ENCODE measurements around the gene MEIOSIN. TPM values are rescaled to one million over a fixed set of nuclear protein-coding genes. Genes with fewer than 3 reads are reported as not detected.

MEIOSIN gene
- total and polyA plus RNA-seq, 12 donors: not detected

DNA sequence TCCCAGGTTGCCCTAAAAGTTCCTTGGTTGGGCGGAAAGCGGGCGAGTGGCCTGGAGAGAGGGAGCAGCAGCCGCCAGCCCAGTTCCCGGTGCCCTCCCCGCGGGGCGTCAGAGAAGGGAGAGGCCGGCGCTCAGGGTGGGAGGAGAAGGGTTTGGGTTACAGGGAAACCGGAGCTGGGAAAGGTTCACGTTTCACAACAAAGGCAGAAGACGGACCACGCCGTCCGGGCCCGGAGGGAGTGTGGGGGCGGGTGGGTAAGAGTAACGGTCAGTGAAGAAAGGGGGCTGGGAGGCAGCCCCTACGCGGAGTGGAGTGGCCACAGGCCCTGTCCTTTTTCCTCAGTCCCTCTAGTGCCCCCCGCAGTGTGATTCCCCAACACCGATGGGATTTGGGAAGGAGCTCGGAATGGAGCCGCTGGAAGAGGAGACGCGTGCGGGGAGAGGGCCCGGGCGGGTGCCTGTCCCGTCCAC lies 34.2 kb downstream of the MEIOSIN start:
- DNase-seq (peak; percentile 78 to 84), ATAC-seq (peak in 7 of 8 donors; percentile 0 to 13 (median 5))
- TF ChIP-seq, protein P1, sequence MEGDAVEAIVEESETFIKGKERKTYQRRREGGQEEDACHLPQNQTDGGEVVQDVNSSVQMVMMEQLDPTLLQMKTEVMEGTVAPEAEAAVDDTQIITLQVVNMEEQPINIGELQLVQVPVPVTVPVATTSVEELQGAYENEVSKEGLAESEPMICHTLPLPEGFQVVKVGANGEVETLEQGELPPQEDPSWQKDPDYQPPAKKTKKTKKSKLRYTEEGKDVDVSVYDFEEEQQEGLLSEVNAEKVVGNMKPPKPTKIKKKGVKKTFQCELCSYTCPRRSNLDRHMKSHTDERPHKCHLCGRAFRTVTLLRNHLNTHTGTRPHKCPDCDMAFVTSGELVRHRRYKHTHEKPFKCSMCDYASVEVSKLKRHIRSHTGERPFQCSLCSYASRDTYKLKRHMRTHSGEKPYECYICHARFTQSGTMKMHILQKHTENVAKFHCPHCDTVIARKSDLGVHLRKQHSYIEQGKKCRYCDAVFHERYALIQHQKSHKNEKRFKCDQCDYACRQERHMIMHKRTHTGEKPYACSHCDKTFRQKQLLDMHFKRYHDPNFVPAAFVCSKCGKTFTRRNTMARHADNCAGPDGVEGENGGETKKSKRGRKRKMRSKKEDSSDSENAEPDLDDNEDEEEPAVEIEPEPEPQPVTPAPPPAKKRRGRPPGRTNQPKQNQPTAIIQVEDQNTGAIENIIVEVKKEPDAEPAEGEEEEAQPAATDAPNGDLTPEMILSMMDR (IDR thresholded peaks at IDR 0.05): peak in 1 of 9 donors; percentile 9
- H3K27me3 ChIP-seq: peaks cover 0 to 72% (median 0%) of the 10 kb centered on the region in 7 donors
- H3K4me1 ChIP-seq: peaks cover 37 to 70% (median 50%) of the 10 kb centered on the region in 9 donors
- H3K27ac ChIP-seq: peak overlapping the region; percentile 83 to 100 (median 96)
- peak overlapping the region; percentile 75 to 94 (median 86) for H3K4me3 ChIP-seq
- H3K36me3 ChIP-seq: peaks cover 0 to 20% (median 3%) of the 10 kb centered on the region in 9 donors
- WGBS, 2 donors: 3 to 7% methylated on average over 30 to 31 of the region's 31 CpGs
- H3K9me3 ChIP-seq: no peaks in the 10 kb centered on the region
- intact Hi-C loops (cut with DNase I): loop anchor here in 2 of 10 donors (5.0 kb wide), 2 partner anchors 50 to 75 kb away; partner anchors contain the start of genes QPCTL (in 2 of the 2) and SNRPD2 (in 2 of the 2)

DNA sequence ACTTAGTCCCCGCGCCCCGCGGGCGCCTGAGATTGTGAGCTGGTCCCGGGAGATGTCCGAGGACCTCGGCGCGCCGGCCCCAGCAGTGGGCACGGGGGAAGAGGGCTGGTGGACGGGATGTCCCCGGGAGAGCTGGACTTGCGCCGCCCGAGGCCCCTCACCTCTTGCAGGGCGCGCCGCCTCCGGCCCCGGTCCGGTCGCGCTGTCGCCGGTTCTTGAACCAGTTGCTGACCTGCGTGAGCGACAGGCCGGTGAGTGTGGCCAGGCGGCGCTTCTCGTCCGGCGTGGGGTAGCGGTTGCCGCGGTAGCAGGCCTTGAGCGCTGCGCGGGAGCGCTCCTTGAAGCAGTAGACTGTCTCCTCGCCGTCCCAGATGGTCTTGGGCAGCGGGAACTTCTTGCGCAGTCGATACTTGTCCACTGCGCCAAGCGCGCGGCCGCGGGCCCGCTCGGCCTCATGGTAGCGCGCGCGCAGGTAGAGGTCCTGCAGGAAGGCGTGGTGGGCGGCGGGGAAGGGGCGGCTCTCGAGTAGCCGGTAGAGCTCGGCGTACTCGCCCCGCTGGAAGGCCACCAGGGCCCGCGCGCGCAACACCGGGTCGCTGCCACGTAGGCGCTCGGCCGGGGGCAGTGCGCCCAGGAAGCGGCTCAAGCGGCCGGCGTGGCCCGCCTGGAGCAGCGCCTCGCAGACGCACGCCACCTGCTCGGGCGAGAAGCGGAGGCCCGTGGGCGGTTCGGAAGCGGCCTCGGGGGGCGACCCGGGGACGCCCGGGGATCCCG lies 34.8 kb downstream of the MEIOSIN start:
- H3K27ac ChIP-seq: peak overlapping the region; percentile 83 to 100 (median 96)
- H3K27me3 ChIP-seq: peaks cover 0 to 79% (median 0%) of the 10 kb centered on the region in 7 donors
- H3K4me3 ChIP-seq: peak overlapping the region; percentile 75 to 94 (median 86)
- 1% methylated on average over 80 to 102 of the region's 102 CpGs for WGBS, 2 donors
- H3K4me1 ChIP-seq: peaks cover 37 to 70% (median 50%) of the 10 kb centered on the region in 9 donors
- H3K36me3 ChIP-seq: peaks cover 0 to 26% (median 3%) of the 10 kb centered on the region in 9 donors
- TF ChIP-seq, protein P1 (IDR thresholded peaks at IDR 0.05): no peak
- peak; percentile 62 to 72 for DNase-seq
- intact Hi-C loops (cut with DNase I): loop anchor here in 6 of 10 donors (2.0 to 5.0 kb wide), 5 partner anchors 25 to 76 kb away; partner anchors contain the start of genes DMWD (in 2 of the 6), QPCTL (in 2 of the 6), SNRPD2 (in 2 of the 6) and FBXO46 (in 1 of the 6)
- H3K9me3 ChIP-seq: no peaks in the 10 kb centered on the region
- peak in 2 of 8 donors; percentile 1 to 2 for ATAC-seq

DNA sequence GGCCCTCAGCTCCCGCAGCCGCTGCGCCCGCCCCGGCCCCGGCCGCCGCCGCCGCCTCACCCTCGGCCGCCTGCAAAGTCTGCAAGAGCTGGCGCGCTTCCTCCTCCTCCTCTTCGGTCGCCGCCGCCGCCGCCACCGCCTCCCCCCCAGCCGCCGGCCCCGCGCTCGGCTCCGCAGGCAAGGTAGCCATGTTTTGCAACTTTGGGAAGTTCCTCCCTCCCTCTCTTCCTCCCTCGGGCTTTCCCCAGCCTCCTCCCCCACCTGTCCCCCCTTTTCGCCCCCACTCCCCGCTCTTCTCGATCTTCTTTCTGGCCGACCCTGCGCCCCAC lies 35.4 kb downstream of the MEIOSIN start:
- Histone ChIP-seq H3K9me3 (no peaks in the 10 kb centered on the region), H3K36me3 (peaks cover 0 to 32% (median 3%) of the 10 kb centered on the region in 9 donors), H3K4me1 (peaks cover 36 to 69% (median 47%) of the 10 kb centered on the region in 9 donors), H3K27ac (peak overlapping the region; percentile 83 to 100 (median 96)), H3K4me3 (peak overlapping the region; percentile 75 to 94 (median 86)), H3K27me3 (peaks cover 0 to 80% (median 0%) of the 10 kb centered on the region in 7 donors)
- ATAC-seq (no peak), DNase-seq (peak in 1 of 2 donors; percentile 55)
- 1% methylated on average over 17 to 31 of the region's 33 CpGs for WGBS, 2 donors
- intact Hi-C loops (cut with DNase I): loop anchor here in 6 of 10 donors (2.0 to 5.0 kb wide), 5 partner anchors 24 to 76 kb away; partner anchors contain the start of genes DMWD (in 2 of the 6), QPCTL (in 2 of the 6), SNRPD2 (in 2 of the 6) and FBXO46 (in 1 of the 6)
- TF ChIP-seq, protein P1 (IDR thresholded peaks at IDR 0.05): no peak

Data from heart right ventricle (tissue), 16 donors.